Measurements from ENCODE around the gene TBC1D8. TPM values are rescaled to one million over a fixed set of nuclear protein-coding genes. Genes with fewer than 3 reads are reported as not detected.

TBC1D8 gene
- total RNA-seq, 2 donors from 2014 or later, result 63.8 to 111 TPM

DNA sequence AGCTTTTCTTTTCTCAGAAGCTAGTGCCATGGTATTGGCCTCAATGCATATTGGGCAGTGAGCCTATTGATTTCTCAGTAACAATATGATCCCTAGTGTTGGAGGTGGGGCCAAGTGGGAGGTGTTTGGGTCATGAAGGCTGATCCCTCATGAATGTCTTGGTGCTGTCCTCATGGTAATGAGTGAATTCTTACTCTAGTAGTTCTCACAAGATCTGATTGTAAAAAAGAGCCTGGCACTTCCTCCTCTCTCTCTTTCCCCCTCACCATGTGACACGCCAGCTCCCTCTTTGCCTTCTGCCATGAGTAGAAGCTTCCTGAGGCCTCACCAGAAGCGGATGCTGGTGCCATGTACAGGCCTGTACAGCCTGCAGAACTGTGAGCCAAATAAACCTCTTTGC, 12.8 kb upstream of the TBC1D8 start:
- H3K4me1 ChIP-seq, result peaks cover 19% of the 10 kb centered on the region
- no peaks in the 10 kb centered on the region for H3K9me3 ChIP-seq
- ATAC-seq (no peak), DNase-seq (no peak)
- no peak for TF ChIP-seq POLR2A (IDR thresholded peaks at IDR 0.05)
- TF ChIP-seq, protein P1, sequence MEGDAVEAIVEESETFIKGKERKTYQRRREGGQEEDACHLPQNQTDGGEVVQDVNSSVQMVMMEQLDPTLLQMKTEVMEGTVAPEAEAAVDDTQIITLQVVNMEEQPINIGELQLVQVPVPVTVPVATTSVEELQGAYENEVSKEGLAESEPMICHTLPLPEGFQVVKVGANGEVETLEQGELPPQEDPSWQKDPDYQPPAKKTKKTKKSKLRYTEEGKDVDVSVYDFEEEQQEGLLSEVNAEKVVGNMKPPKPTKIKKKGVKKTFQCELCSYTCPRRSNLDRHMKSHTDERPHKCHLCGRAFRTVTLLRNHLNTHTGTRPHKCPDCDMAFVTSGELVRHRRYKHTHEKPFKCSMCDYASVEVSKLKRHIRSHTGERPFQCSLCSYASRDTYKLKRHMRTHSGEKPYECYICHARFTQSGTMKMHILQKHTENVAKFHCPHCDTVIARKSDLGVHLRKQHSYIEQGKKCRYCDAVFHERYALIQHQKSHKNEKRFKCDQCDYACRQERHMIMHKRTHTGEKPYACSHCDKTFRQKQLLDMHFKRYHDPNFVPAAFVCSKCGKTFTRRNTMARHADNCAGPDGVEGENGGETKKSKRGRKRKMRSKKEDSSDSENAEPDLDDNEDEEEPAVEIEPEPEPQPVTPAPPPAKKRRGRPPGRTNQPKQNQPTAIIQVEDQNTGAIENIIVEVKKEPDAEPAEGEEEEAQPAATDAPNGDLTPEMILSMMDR (IDR thresholded peaks at IDR 0.05), result no peak
- H3K27ac ChIP-seq, result no peak overlapping the region
- no peaks in the 10 kb centered on the region for H3K36me3 ChIP-seq (replicated peaks in 1 of 2; ENCODE audit: insufficient read depth in 1 of 2, low read depth in 2 of 2)
- WGBS, 2 donors, result 90 to 97% methylated on average over 2 of the region's 2 CpGs
- no peak overlapping the region for H3K4me3 ChIP-seq
- no peaks in the 10 kb centered on the region for H3K27me3 ChIP-seq
- intact Hi-C loops (cut with DNase I), result no loop called here

DNA sequence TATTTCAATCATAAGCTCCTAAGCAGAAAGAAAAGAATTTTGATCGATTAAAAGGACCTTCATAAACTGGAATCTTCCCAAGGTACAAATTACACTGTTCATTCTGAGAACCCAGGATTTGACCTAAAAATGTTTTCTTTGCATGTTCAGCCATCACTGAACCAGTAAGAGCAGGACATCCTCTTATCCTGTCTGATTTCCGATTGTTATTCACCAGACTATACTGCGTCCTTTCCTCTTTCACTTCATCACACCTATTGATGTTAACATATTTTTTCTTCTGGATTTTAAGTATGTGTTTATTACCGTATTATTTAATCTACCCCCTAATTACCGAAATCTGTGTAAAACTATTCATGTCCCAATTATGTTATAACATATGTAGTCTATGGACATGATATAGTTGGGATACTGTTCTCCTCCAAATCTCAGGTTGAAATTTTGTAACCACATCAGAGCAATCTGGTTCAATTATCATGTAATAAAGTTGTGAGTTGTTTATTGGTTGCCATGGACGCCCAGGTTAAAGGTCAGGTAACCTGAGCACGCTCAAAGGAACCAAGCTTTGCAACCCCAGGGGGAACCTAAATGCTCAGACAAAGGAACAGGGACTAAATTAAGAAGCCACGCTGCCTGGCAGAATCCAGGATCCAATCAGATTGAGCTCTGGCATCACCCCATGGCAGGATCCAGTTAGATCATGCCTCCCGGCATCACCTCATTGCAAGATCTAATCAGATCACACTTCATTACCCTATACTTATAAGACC, 11.6 kb upstream of the TBC1D8 start:
- DNase-seq (no peak), ATAC-seq (peak; percentile 35)
- Histone ChIP-seq H3K4me1 (peaks cover 12% of the 10 kb centered on the region), H3K36me3 (replicated peaks in 1 of 2; ENCODE audit: insufficient read depth in 1 of 2, low read depth in 2 of 2) (no peaks in the 10 kb centered on the region), H3K9me3 (no peaks in the 10 kb centered on the region), H3K27me3 (no peaks in the 10 kb centered on the region), H3K27ac (no peak overlapping the region), H3K4me3 (no peak overlapping the region)
- intact Hi-C loops (cut with DNase I), result no loop called here
- 62 to 65% methylated on average over 9 of the region's 9 CpGs for WGBS, 2 donors
- TF ChIP-seq, protein P1 (IDR thresholded peaks at IDR 0.05), result no peak
- TF ChIP-seq POLR2A (IDR thresholded peaks at IDR 0.05), result no peak

DNA sequence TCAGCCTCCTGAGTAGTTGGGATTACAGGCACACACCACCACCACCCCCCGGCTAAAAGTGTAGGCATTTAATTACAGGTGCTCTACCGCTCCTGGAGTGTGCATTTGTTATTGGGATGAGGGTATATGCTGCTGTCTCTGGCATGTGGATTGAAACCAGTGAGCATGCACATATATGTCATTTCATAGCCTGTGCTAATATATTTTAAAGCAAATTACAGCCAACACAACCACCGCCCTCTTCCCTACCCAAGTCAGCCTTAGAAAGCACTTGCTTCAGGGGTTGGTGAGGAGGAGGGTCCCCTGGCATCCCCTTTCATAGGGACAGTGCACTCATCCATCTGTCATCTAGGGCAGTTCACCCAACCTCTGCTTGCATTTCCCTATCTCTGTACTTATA, 10.5 kb upstream of the TBC1D8 start:
- intact Hi-C loops (cut with DNase I), result no loop called here
- DNase-seq (no peak), ATAC-seq (no peak)
- Histone ChIP-seq H3K27ac (no peak overlapping the region), H3K36me3 (replicated peaks in 1 of 2; ENCODE audit: insufficient read depth in 1 of 2, low read depth in 2 of 2) (no peaks in the 10 kb centered on the region), H3K27me3 (no peaks in the 10 kb centered on the region), H3K4me3 (no peak overlapping the region), H3K9me3 (no peaks in the 10 kb centered on the region), H3K4me1 (peaks cover 12% of the 10 kb centered on the region)
- TF ChIP-seq, protein P1 (IDR thresholded peaks at IDR 0.05), result no peak
- TF ChIP-seq POLR2A (IDR thresholded peaks at IDR 0.05), result no peak
- 89 to 94% methylated on average over 3 of the region's 3 CpGs for WGBS, 2 donors

DNA sequence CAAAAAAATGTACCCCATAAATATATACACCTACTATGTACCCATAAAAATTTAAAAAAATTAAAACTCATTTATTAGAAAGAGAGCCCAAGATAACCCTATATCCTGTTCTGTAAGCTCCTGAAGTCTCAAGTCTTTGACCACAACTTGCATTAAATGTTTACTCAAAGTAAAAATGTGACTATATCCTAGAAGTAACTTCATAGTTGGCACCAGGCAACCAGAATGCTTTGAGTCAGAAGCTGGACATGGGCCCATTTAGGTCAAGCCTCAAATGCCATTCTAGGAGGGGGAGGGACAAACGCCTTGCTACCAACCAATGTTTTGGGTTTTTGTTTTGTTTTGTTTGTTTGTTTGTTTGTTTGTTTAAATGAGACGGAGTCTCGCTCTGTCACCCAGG, 9.3 kb upstream of the TBC1D8 start:
- ATAC-seq (peak; percentile 69), DNase-seq (peak; percentile 46 to 81 (median 65))
- Histone ChIP-seq H3K36me3 (replicated peaks in 1 of 2; ENCODE audit: insufficient read depth in 1 of 2, low read depth in 2 of 2) (no peaks in the 10 kb centered on the region), H3K27me3 (no peaks in the 10 kb centered on the region), H3K4me1 (peaks cover 12% of the 10 kb centered on the region), H3K4me3 (no peak overlapping the region), H3K27ac (no peak overlapping the region), H3K9me3 (no peaks in the 10 kb centered on the region)
- intact Hi-C loops (cut with DNase I), result no loop called here
- 73 to 78% methylated on average over 3 of the region's 3 CpGs for WGBS, 2 donors
- TF ChIP-seq POLR2A (IDR thresholded peaks at IDR 0.05), result no peak
- TF ChIP-seq, protein P1 (IDR thresholded peaks at IDR 0.05), result no peak

DNA sequence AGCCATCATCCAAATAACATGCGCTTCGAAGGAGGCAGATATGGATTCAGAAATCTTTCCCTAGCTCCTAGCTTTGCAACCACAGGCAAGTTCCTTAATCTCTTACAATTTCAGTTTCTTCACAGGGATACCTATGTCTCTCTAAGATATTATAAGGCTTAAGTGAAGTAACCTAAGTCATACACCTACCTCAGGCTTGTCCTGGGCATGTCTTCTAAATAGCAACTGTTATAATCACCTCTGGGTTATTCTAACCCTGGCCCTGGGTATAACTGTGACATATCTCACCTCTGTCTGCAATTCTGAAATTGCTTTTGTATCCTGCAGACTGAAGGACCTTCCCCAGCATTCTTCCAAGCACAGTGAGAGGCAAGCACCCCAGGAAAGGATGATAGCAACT, 8.3 kb upstream of the TBC1D8 start:
- no peak for TF ChIP-seq POLR2A (IDR thresholded peaks at IDR 0.05)
- TF ChIP-seq, protein P1 (IDR thresholded peaks at IDR 0.05), result no peak
- ATAC-seq, result no peak
- H3K36me3 ChIP-seq (replicated peaks in 1 of 2; ENCODE audit: insufficient read depth in 1 of 2, low read depth in 2 of 2), result no peaks in the 10 kb centered on the region
- 97 to 100% methylated on average over 2 of the region's 2 CpGs for WGBS, 2 donors
- no peak overlapping the region for H3K27ac ChIP-seq
- H3K4me3 ChIP-seq, result no peak overlapping the region
- H3K27me3 ChIP-seq, result no peaks in the 10 kb centered on the region
- no peak for DNase-seq
- peaks cover 12% of the 10 kb centered on the region for H3K4me1 ChIP-seq
- no peaks in the 10 kb centered on the region for H3K9me3 ChIP-seq
- intact Hi-C loops (cut with DNase I), result loop anchor here (10.0 kb wide), 1 partner anchor 125 kb away; no protein-coding TSS in a partner anchor

All from body of pancreas (tissue), 4 donors.